T1000 (cell line): ENCODE results near the gene FBL.

Source experiments
- DNase-seq: peaks from one replicate; lab custom pipeline; 2025; ENCODE audit warnings: mixed read lengths; lab: John Stamatoyannopoulos, UW

The FBL gene

GRCh38 chr19:39842693-39843435 lies 3.3 kb downstream of the FBL start:
- no peak for DNase-seq

DNA sequence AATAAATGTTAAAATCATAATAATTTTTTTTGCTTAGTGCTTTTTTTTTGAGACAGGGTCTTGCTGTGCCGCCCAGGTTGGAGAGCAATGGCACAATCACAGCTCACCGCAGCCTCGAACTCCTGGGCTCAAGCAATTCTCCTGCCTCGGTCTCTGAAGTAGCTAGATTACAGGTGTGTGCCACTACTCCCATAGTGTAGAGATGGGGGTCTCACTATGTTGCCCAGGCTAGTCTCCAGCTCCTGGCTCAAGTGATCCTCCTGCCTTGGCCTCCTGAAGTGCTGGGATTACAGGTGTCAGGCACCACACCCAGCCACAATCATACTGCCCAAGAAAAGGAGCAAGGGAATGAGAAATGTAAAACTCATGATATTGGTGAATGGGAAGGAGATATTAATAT lies 5.1 kb downstream of the FBL start:
- DNase-seq: no peak

DNA sequence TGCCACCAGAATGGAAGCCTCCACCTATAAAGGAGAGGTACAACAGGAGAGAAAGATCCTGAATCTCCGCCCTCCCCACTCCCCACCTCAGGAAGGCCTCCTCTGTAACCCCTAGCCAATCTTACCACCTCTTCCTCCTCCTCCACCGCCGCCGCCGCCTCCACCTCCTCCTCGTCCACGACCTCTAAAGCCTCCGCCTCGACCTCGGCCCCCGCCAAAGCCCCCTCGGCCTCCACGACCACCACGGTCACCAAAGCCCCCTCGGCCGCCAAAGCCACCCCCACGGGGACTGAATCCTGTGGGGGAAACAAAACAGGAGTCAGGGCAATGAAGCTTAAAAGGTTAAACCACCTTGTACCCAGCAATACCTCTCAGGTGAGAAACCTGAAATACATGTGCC lies 5.7 kb downstream of the FBL start:
- no peak for DNase-seq

GRCh38 chr19:39839678-39840327 lies 6.4 kb downstream of the FBL start:
- no peak for DNase-seq

DNA sequence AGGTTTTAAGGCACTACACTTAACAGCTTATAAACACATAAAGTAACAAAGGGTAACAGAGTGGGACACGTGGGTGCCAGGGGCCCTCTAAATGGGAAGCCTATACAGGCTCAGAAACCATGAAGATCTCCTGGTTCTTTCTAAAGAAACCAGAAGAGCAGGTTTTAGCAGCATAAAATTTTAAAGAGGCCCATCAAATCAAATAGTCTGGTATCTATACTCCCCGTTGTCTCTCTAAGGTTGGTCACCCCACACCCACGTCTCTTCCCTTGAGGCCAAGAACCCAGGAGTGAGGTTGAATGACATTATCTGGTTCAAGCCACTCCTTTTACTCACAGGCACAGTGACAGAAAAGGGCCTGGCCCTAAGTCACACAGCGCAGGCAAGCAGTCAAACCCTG lies 7.6 kb downstream of the FBL start:
- DNase-seq: no peak

GRCh38 chr19:39837978-39838377 lies 8.2 kb downstream of the FBL start:
- DNase-seq: no peak

- DNase-seq: no peak
Observed at GRCh38 chr19:39834287-39834841, 11.8 kb downstream of the FBL start.

- peak; percentile 95 for DNase-seq
Observed at GRCh38 chr19:39833464-39834286, 12.5 kb downstream of the FBL start, which contains the start of gene DYRK1B. TSS of gene DYRK1B (minus strand) at chr19:39834162. CDS start at chr19:39831867, 2,295 bp downstream.

DNA sequence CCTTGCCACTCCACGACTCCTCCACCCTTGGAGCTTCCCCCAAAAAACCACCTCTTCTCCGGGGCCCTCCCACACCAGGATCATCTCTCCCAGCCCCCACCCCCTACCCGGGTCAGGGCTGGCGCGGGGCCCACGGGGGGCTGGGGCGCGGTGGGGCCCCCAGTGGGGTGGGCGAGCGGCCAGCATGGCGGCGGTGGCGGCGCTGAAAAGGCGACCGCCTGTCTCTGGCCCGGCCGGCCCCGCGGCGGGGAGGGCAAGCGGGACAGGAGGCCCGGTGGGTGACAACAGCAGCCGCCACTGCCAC lies 13.1 kb downstream of the FBL start:
- no peak for DNase-seq

GRCh38 chr19:39832341-39833083 lies 13.7 kb downstream of the FBL start:
- no peak for DNase-seq

GRCh38 chr19:39831679-39832078 lies 14.5 kb downstream of the FBL start:
- DNase-seq: no peak

GRCh38 chr19:39830847-39831246 lies 15.3 kb downstream of the FBL start:
- DNase-seq: no peak

GRCh38 chr19:39830406-39830805 lies 15.8 kb downstream of the FBL start:
- DNase-seq: no peak

DNA sequence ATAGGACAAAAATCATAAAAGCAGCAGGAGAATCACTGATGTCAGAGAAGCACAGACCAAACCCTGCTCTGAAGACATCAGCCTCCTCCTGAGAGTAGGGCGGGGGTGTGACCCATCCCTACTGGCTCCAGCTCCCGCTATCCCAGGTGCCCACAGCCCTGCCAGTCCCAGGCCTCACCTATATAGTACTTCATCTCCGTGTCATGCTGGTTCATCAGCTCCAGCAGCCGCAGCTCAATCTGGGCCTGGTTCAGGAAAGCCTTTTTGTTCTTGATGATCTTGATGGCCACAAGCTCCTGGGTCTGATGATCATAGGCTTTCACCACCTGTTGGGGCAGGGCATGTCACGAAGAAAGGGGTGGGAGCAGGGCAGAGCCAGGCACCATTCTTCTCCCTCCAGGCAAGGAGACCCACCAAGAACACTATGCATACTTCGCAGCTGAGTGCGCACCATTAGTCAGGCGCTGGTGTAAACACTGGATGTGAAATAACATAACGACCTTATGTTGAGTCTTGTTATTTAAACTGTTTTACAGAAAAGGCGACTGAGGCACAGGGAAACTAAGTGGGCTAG lies 16.4 kb downstream of the FBL start:
- DNase-seq: no peak

DNA sequence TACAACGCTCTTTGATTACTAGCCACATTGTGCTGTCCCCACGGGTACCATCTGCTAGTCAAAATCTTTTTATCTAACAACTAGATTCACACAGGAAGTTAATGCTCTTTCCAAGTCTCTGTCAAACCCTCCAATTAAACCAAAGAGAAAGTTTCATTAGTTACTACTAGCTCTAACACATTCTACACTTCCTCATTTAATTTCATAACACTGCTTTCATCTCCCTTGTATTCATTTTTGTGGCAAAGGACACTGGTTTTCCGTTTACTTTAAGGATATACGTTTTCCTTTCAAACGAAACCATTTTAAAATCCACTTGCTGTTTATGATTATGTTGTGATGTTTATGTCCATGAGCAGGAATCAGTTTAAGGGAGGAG lies 17.5 kb downstream of the FBL start:
- DNase-seq: no peak

GRCh38 chr19:39828015-39828653 lies 18.0 kb downstream of the FBL start:
- DNase-seq: no peak

- no peak for DNase-seq
Observed at GRCh38 chr19:39827216-39827615, 19.0 kb downstream of the FBL start.

DNA sequence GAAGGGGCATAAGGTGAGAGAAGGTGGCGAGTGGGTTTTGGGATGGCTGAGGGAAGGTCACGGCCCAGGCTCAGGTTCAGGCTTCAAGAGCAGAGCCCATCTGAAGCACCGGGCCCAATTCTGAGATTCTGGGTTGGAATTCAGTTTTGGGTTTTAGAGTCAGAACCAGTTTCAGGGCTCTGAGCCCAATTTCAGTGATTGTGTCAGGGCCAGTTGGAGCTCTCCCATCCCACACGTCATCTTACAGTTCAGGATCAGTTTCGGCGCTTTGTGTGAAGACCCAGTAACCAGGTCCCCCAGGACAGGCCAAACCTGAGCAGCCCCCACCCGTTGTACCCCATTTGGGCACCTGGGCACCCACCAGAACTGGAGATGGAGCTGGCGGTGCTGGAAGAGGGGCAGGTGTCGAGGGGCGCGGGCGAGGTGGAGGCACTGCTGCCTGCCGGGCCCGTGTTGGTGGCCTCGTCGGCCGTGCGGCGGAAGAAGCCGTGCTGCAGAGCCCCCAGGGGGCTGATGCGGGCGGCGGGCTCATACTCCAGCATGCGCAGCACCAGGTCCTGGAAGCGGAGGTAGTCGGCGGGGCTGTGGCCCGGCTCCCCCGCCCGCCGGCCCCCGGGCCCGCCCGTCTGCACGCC lies 19.8 kb downstream of the FBL start:
- DNase-seq: no peak

GRCh38 chr19:39825531-39826076 lies 20.6 kb downstream of the FBL start:
- no peak for DNase-seq

DNA sequence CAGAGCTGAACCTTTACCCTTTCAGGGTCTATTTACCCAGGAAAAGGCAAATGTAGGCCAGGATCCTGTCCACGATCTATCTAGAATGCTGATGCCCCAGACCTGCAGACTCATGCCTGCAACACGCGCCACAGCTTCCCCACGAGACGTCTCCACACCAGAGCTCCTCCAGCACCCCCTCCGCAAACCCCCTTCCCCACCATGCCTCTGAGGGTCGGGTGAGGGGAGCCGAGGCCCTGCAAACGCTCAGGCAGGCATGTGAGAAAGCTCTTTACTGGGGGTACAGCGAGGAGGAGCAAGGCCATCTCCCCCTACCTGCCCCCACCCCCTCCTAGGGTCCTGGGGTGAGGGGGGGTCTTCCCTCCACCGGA lies 21.1 kb downstream of the FBL start:
- no peak for DNase-seq
